Fibroblast of lung (primary cell): ENCODE measurements around the gene NLGN2. TPM values are rescaled to one million over a fixed set of nuclear protein-coding genes. Genes with fewer than 3 reads are reported as not detected.

Experiments used
- DNase-seq, 2 donors: peaks; one replicate each; pipeline versions ENCODE4 v3.0.0 to v3.0.0-alpha.2; 2010; ENCODE audit warnings: low read depth in 2 of 2
- H2AFZ ChIP-seq: 2 replicates; pipeline ENCODE4 v1.5.1; 2012; ENCODE audit warnings: low read length, control low read depth, inconsistent platforms
- H3K27ac ChIP-seq: 2 replicates; pipeline ENCODE4 v1.5.1; 2011; ENCODE audit warnings: low read length, control low read depth; ENCODE audit not compliant: insufficient read depth
- H3K27me3 ChIP-seq: 2 replicates; pipeline ENCODE4 v1.5.1; 2011; ENCODE audit warnings: mild to moderate bottlenecking, low read length; ENCODE audit not compliant: control insufficient read depth, insufficient read depth
- H3K36me3 ChIP-seq: 2 replicates; pipeline ENCODE4 v1.5.1; 2011; ENCODE audit warnings: low read length; ENCODE audit not compliant: control insufficient read depth, insufficient read depth
- H3K4me1 ChIP-seq: 2 replicates; pipeline ENCODE4 v1.5.1; 2011; ENCODE audit warnings: low read length; ENCODE audit not compliant: control insufficient read depth, insufficient read depth; ENCODE audit errors: extremely low read depth
- H3K4me2 ChIP-seq: 2 replicates; pipeline ENCODE4 v1.5.1; 2011; ENCODE audit warnings: low read length, control low read depth; ENCODE audit not compliant: insufficient read depth; ENCODE audit errors: extremely low read depth
- H3K4me3 ChIP-seq, 4 experiments: fragments of 200-600 bp in 1 of 4; sonication (generic) in 1 of 4; replicated peaks in 1 of 4; 2 replicates each; pipeline ENCODE4 v1.5.1; 2011 to 2016; ENCODE audit warnings: low read length in 4 of 4, low read depth in 3 of 4, mild to moderate bottlenecking in 3 of 4, control low read depth in 2 of 4, inconsistent platforms in 1 of 4, mixed read lengths in 1 of 4; ENCODE audit not compliant: insufficient read depth in 1 of 4; ENCODE audit errors: control extremely low read depth in 1 of 4
- H3K79me2 ChIP-seq: 2 replicates; pipeline ENCODE4 v1.5.1; 2012; ENCODE audit warnings: mild to moderate bottlenecking, low read length, inconsistent platforms; ENCODE audit not compliant: control insufficient read depth, insufficient read depth
- H3K9ac ChIP-seq: 2 replicates; pipeline ENCODE4 v1.5.1; 2011; ENCODE audit warnings: mild to moderate bottlenecking, low read length, control low read depth; ENCODE audit not compliant: insufficient read depth
- H3K9me3 ChIP-seq: 2 replicates; pipeline ENCODE4 v1.5.1; 2012; ENCODE audit warnings: low read depth, low read length; ENCODE audit not compliant: control insufficient read depth, insufficient read depth
- H4K20me1 ChIP-seq: 2 replicates; pipeline ENCODE4 v1.5.1; 2011; ENCODE audit warnings: low read length; ENCODE audit not compliant: control insufficient read depth, insufficient read depth; ENCODE audit errors: extremely low read depth
- CTCF ChIP-seq, 2 donors: IDR thresholded peaks in 1 of 2; conservative IDR thresholded peaks in 1 of 2; 1 replicate in 1 of 2; 2 replicates in 1 of 2; pipeline ENCODE4 v1.5.1; 2011 to 2012; ENCODE audit warnings: low read length in 2 of 2, control low read depth in 1 of 2, inconsistent platforms in 1 of 2, low read depth in 1 of 2, mild to moderate bottlenecking in 1 of 2
- EZH2 ChIP-seq: IDR thresholded peaks from 2 replicates; pipeline ENCODE4 v1.5.1; 2012; ENCODE audit warnings: low read length, control low read depth, mild to moderate bottlenecking; ENCODE audit errors: missing control alignments
- polyA plus RNA-seq, 2 donors: library from polyadenylated mRNA; depleted of rRNA in 1 of 2; stranded (reverse) in 1 of 2; unstranded in 1 of 2; fragments of >200 nt; gene quantifications; 2 replicates each; pipeline ENCODE4 v1.2.1, GENCODE V29; 2011 to 2012; ENCODE audit warnings: missing spikeins in 1 of 2
- total RNA-seq: library from RNA; depleted of rRNA; stranded (reverse); fragments of >200 nt; gene quantifications from 2 replicates; pipeline ENCODE4 v1.2.1, GENCODE V29; 2014

The NLGN2 gene
- total and polyA plus RNA-seq, 2 donors (not counting 1 experiment from before 2014, with no cell fraction given) = 7.3 to 12.1 TPM

DNA sequence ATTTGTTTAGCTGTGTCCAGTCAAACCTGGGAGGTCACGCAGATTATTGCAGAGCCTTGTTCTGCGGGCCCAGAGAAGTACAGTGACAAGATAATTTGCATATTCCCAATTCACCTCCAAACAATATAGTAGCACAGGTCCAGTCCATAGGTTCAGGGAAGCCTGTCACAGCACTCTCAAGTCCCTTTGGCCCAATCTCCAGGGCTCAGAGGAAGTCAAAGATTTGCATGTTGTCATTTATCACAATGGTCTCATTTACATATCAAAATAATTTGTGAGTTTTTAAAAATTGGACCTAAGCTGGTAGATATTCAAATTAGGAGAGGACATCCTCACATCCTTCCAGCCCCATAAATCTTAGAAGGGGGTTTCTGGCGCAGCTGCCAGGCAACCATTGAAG, 59.9 kb downstream of the NLGN2 start:
- Histone ChIP-seq H3K27ac (peak overlapping the region; percentile 68), H2AFZ (no peak overlapping the region), H3K79me2 (peaks cover 45% of the 10 kb centered on the region)

DNA sequence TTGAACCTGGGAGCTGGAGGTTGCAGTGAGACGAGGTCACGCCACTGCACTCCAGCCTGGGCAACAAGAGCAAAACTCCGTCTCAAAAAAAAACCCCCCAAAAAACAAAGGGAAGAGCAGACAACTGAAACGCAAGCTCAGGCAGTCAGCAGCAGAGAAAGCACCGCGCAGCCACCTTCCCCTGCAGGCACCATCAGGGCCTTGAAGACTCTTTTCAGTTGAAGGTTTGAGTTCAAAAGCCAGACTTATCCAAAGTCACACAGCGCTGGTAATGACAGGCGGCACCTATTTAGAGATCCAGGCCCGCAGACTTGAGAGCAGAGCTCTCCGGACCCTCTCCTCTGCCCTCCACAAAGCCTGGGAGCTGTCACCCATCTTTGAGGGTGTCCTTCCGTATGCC, 60.6 kb downstream of the NLGN2 start:
- peaks cover 48% of the 10 kb centered on the region for H3K79me2 ChIP-seq
- H3K4me2 ChIP-seq = no peak overlapping the region
- H4K20me1 ChIP-seq = no peaks in the 10 kb centered on the region
- H3K36me3 ChIP-seq = peaks cover 12% of the 10 kb centered on the region
- DNase-seq = no peak
- H2AFZ ChIP-seq = no peak overlapping the region
- H3K27ac ChIP-seq = no peak overlapping the region
- no peaks in the 10 kb centered on the region for H3K27me3 ChIP-seq
- no peak overlapping the region for H3K4me3 ChIP-seq
- TF ChIP-seq CTCF (conservative IDR thresholded peaks at IDR 0.05 in 1 of 2, IDR thresholded peaks at IDR 0.05 in 1 of 2; ENCODE audit: low read depth in 1 of 2, low read length in 2 of 2) = no peak
- TF ChIP-seq EZH2 = no peak
- no peaks in the 10 kb centered on the region for H3K9me3 ChIP-seq
- peaks cover 14% of the 10 kb centered on the region for H3K4me1 ChIP-seq
- H3K9ac ChIP-seq = no peak overlapping the region

More for the DNA sequence above, 59.9 kb downstream of the NLGN2 start:
- Histone ChIP-seq H3K4me3 (no peak overlapping the region), H3K9me3 (no peaks in the 10 kb centered on the region), H3K4me2 (no peak overlapping the region), H3K4me1 (peaks cover 14% of the 10 kb centered on the region), H3K9ac (no peak overlapping the region), H4K20me1 (no peaks in the 10 kb centered on the region), H3K36me3 (peaks cover 18% of the 10 kb centered on the region), H3K27me3 (no peaks in the 10 kb centered on the region)
- TF ChIP-seq EZH2 (no peak), CTCF (conservative IDR thresholded peaks at IDR 0.05 in 1 of 2, IDR thresholded peaks at IDR 0.05 in 1 of 2; ENCODE audit: low read depth in 1 of 2, low read length in 2 of 2) (no peak)
- no peak for DNase-seq

GRCh38 chr17:7468804-7469389, 61.3 kb downstream of the NLGN2 start:
- Histone ChIP-seq H3K27ac (no peak overlapping the region), H3K9ac (no peak overlapping the region), H3K27me3 (no peaks in the 10 kb centered on the region), H3K4me1 (peaks cover 14% of the 10 kb centered on the region), H3K36me3 (peaks cover 6% of the 10 kb centered on the region), H3K9me3 (no peaks in the 10 kb centered on the region), H4K20me1 (no peaks in the 10 kb centered on the region), H3K4me2 (no peak overlapping the region), H3K4me3 (no peak overlapping the region), H2AFZ (no peak overlapping the region), H3K79me2 (peaks cover 54% of the 10 kb centered on the region)
- TF ChIP-seq EZH2 (no peak), CTCF (conservative IDR thresholded peaks at IDR 0.05 in 1 of 2, IDR thresholded peaks at IDR 0.05 in 1 of 2; ENCODE audit: low read depth in 1 of 2, low read length in 2 of 2) (no peak)
- no peak for DNase-seq

Other genes with a start within 250 kb of the NLGN2 start
Only the 30 nearest of the 39 such genes appear.
- 91.8 and 95.8 TPM in 2 replicates for gene DVL2, start 173.3 kb upstream of the NLGN2 start, total RNA-seq
- 8.1 and 8.6 TPM in 2 replicates for gene DVL2, start 173.3 kb upstream of the NLGN2 start, polyA plus RNA-seq
- gene PHF23, start 168.4 kb upstream of the NLGN2 start, total RNA-seq = 41.6 and 45.4 TPM in 2 replicates
- 46.6 and 48.7 TPM in 2 replicates for gene PHF23, start 168.4 kb upstream of the NLGN2 start, polyA plus RNA-seq
- 173 and 224 TPM in 2 replicates for gene GABARAP, start 165.4 kb upstream of the NLGN2 start, total RNA-seq
- 978 and 1,154 TPM in 2 replicates for gene GABARAP, start 165.4 kb upstream of the NLGN2 start, polyA plus RNA-seq
- gene CTDNEP1, start 156.1 kb upstream of the NLGN2 start, total RNA-seq = 23.1 and 40.5 TPM in 2 replicates
- gene CTDNEP1, start 156.1 kb upstream of the NLGN2 start, polyA plus RNA-seq = 134 and 149 TPM in 2 replicates
- gene ELP5, start 155.6 kb upstream of the NLGN2 start, total RNA-seq = 31.3 and 33.2 TPM in 2 replicates
- gene ELP5, start 155.6 kb upstream of the NLGN2 start, polyA plus RNA-seq = 22.6 and 52.2 TPM in 2 replicates
- gene CLDN7, start 145.4 kb upstream of the NLGN2 start, total RNA-seq = 2.6 and 17.2 TPM in 2 replicates
- 1.0 and 2.3 TPM in 2 replicates for gene CLDN7, start 145.4 kb upstream of the NLGN2 start, polyA plus RNA-seq
- gene SLC2A4, start 126.1 kb upstream of the NLGN2 start, total RNA-seq = under 0.01 TPM in 2 replicates
- gene SLC2A4, start 126.1 kb upstream of the NLGN2 start, polyA plus RNA-seq = 0.09 and 0.19 TPM in 2 replicates
- under 0.01 TPM in 1 of 2 replicates, not detected in the other for gene YBX2, start 113.2 kb upstream of the NLGN2 start, total RNA-seq
- gene YBX2, start 113.2 kb upstream of the NLGN2 start, polyA plus RNA-seq = not detected in 2 replicates
- 275 and 347 TPM in 2 replicates for gene EIF5A, start 100.2 kb upstream of the NLGN2 start, total RNA-seq
- 752 and 1,278 TPM in 2 replicates for gene EIF5A, start 100.2 kb upstream of the NLGN2 start, polyA plus RNA-seq
- 30.6 and 38.5 TPM in 2 replicates for gene GPS2, start 92.5 kb upstream of the NLGN2 start, total RNA-seq
- gene GPS2, start 92.5 kb upstream of the NLGN2 start, polyA plus RNA-seq = 55.3 and 65.6 TPM in 2 replicates
- gene NEURL4, start 78.5 kb upstream of the NLGN2 start, total RNA-seq = 18.2 and 20.1 TPM in 2 replicates
- gene NEURL4, start 78.5 kb upstream of the NLGN2 start, polyA plus RNA-seq = 6.0 and 8.3 TPM in 2 replicates
- gene ACAP1, start 71.3 kb upstream of the NLGN2 start, total RNA-seq = 2.1 and 3.9 TPM in 2 replicates
- 0.06 and 0.40 TPM in 2 replicates for gene ACAP1, start 71.3 kb upstream of the NLGN2 start, polyA plus RNA-seq
- 8.8 and 9.0 TPM in 2 replicates for gene KCTD11, start 55.7 kb upstream of the NLGN2 start, total RNA-seq
- gene KCTD11, start 55.7 kb upstream of the NLGN2 start, polyA plus RNA-seq = 8.4 and 11.9 TPM in 2 replicates
- not detected in 2 replicates for gene TMEM95, start 52.7 kb upstream of the NLGN2 start, total RNA-seq
- gene TMEM95, start 52.7 kb upstream of the NLGN2 start, polyA plus RNA-seq = not detected in 2 replicates
- 0.66 and 1.0 TPM in 2 replicates for gene TNK1, start 26.8 kb upstream of the NLGN2 start, total RNA-seq
- gene TNK1, start 26.8 kb upstream of the NLGN2 start, polyA plus RNA-seq = 0.15 and 0.20 TPM in 2 replicates
- gene PLSCR3, start 13.3 kb upstream of the NLGN2 start, total RNA-seq = 18.7 and 25.4 TPM in 2 replicates
- 39.1 and 42.1 TPM in 2 replicates for gene PLSCR3, start 13.3 kb upstream of the NLGN2 start, polyA plus RNA-seq
- gene TMEM256, start 3.7 kb upstream of the NLGN2 start, total RNA-seq = 206 and 212 TPM in 2 replicates
- 59.1 and 78.7 TPM in 2 replicates for gene TMEM256, start 3.7 kb upstream of the NLGN2 start, polyA plus RNA-seq
- gene SPEM1, start 12.5 kb downstream of the NLGN2 start, total RNA-seq = not detected in 2 replicates
- gene SPEM1, start 12.5 kb downstream of the NLGN2 start, polyA plus RNA-seq = not detected in 2 replicates
- not detected in 2 replicates for gene SPEM2, start 17.8 kb downstream of the NLGN2 start, total RNA-seq
- gene SPEM2, start 17.8 kb downstream of the NLGN2 start, polyA plus RNA-seq = not detected in 2 replicates
- gene SPEM3, start 21.0 kb downstream of the NLGN2 start, total RNA-seq = not detected in 2 replicates
- gene SPEM3, start 21.0 kb downstream of the NLGN2 start, polyA plus RNA-seq = not detected in 2 replicates
- gene TMEM102, start 27.6 kb downstream of the NLGN2 start, total RNA-seq = 1.5 and 1.8 TPM in 2 replicates
- 0.52 and 0.58 TPM in 2 replicates for gene TMEM102, start 27.6 kb downstream of the NLGN2 start, polyA plus RNA-seq
- gene FGF11, start 31.7 kb downstream of the NLGN2 start, total RNA-seq = 0.33 and 1.3 TPM in 2 replicates
- gene FGF11, start 31.7 kb downstream of the NLGN2 start, polyA plus RNA-seq = 0.43 and 0.87 TPM in 2 replicates
- 5.6 and 12.2 TPM in 2 replicates for gene CHRNB1, start 37.2 kb downstream of the NLGN2 start, total RNA-seq
- 6.3 and 9.2 TPM in 2 replicates for gene CHRNB1, start 37.2 kb downstream of the NLGN2 start, polyA plus RNA-seq
- 16.4 and 29.9 TPM in 2 replicates for gene ZBTB4, start 71.8 kb downstream of the NLGN2 start, total RNA-seq
- 21.3 and 22.3 TPM in 2 replicates for gene ZBTB4, start 71.8 kb downstream of the NLGN2 start, polyA plus RNA-seq
- not detected in 2 replicates for gene SLC35G6, start 73.6 kb downstream of the NLGN2 start, total RNA-seq
- gene SLC35G6, start 73.6 kb downstream of the NLGN2 start, polyA plus RNA-seq = not detected in 2 replicates
- 60.1 and 75.8 TPM in 2 replicates for gene POLR2A, start 76.5 kb downstream of the NLGN2 start, total RNA-seq
- 6.8 and 7.1 TPM in 2 replicates for gene POLR2A, start 76.5 kb downstream of the NLGN2 start, polyA plus RNA-seq
- gene TNFSF12, start 141.2 kb downstream of the NLGN2 start, total RNA-seq = 5.1 and 9.6 TPM in 2 replicates
- gene TNFSF12, start 141.2 kb downstream of the NLGN2 start, polyA plus RNA-seq = 34.4 and 35.9 TPM in 2 replicates
- gene TNFSF13, start 150.9 kb downstream of the NLGN2 start, total RNA-seq = 1.5 and 2.0 TPM in 2 replicates
- gene TNFSF13, start 150.9 kb downstream of the NLGN2 start, polyA plus RNA-seq = 2.5 and 2.8 TPM in 2 replicates
- gene SENP3, start 154.1 kb downstream of the NLGN2 start, total RNA-seq = 65.5 and 66.2 TPM in 2 replicates
- 67.6 and 118 TPM in 2 replicates for gene SENP3, start 154.1 kb downstream of the NLGN2 start, polyA plus RNA-seq
- 16.2 and 29.4 TPM in 2 replicates for gene CD68, start 171.8 kb downstream of the NLGN2 start, total RNA-seq
- gene CD68, start 171.8 kb downstream of the NLGN2 start, polyA plus RNA-seq = 90.4 and 250 TPM in 2 replicates